ENCODE data around the gene PTPN18. TPM values are rescaled to one million over a fixed set of nuclear protein-coding genes. Genes with fewer than 3 reads are reported as not detected.
A peak's percentile ranks its signal among the peaks of the same experiment; 100 is the strongest.

The PTPN18 gene
- total and polyA plus RNA-seq, 2 donors (not counting 1 experiment from before 2014, with no cell fraction given): 91.0 to 102 TPM

DNA sequence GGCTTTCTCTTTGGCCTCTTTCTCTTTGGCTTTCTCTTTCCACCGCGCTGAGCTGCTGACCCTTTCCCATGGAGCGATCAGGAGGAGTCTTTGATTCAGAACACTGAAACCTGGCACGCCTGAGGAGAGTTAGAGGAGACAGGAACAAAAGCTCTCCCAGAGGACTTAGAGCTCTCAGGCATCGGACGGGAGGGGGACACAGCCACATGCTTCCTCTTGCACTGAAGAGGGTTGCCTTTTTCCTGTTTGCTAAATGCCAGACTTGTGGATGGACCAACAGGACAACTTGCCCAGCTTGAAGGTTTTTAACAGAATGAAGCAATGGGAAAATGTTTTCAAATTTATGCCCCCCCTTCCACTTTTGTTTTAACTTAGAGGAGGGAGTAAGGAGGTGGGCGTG lies 3.6 kb upstream of the PTPN18 start:
- no peak overlapping the region for H3K4me3 ChIP-seq (ENCODE audit: control extremely low read depth in 1 of 5, extremely low read depth in 1 of 5, insufficient read depth in 1 of 5, low read depth in 2 of 5, low read length in 4 of 5)
- DNase-seq (no peak), ATAC-seq (ENCODE audit: low read depth) (no peak)
- no peak overlapping the region for H3K27ac Mint-ChIP-seq
- peaks cover 9 to 38% of the 10 kb centered on the region in 2 donors for H3K4me1 ChIP-seq (ENCODE audit: control insufficient read depth in 2 of 2, insufficient read depth in 2 of 2, low read length in 2 of 2)
- intact Hi-C loops (cut with micrococcal nuclease): loop anchor here (10.0 kb wide), 1 partner anchor 73 kb away; no protein-coding TSS in a partner anchor
- H3K4me3 Mint-ChIP-seq: peak overlapping the region; percentile 52
- H3K79me2 ChIP-seq (ENCODE audit: control insufficient read depth, insufficient read depth, low read length): no peaks in the 10 kb centered on the region
- H3K9me3 ChIP-seq (ENCODE audit: control extremely low read depth in 1 of 3, control insufficient read depth in 2 of 3, insufficient read depth in 1 of 3, low read length in 2 of 3): no peaks in the 10 kb centered on the region
- TF ChIP-seq EZH2 (IDR thresholded peaks at IDR 0.05; ENCODE audit: borderline replicate concordance, insufficient read depth, low read depth, low read length, poor library complexity, severe bottlenecking): no peak
- TF ChIP-seq, protein P1, sequence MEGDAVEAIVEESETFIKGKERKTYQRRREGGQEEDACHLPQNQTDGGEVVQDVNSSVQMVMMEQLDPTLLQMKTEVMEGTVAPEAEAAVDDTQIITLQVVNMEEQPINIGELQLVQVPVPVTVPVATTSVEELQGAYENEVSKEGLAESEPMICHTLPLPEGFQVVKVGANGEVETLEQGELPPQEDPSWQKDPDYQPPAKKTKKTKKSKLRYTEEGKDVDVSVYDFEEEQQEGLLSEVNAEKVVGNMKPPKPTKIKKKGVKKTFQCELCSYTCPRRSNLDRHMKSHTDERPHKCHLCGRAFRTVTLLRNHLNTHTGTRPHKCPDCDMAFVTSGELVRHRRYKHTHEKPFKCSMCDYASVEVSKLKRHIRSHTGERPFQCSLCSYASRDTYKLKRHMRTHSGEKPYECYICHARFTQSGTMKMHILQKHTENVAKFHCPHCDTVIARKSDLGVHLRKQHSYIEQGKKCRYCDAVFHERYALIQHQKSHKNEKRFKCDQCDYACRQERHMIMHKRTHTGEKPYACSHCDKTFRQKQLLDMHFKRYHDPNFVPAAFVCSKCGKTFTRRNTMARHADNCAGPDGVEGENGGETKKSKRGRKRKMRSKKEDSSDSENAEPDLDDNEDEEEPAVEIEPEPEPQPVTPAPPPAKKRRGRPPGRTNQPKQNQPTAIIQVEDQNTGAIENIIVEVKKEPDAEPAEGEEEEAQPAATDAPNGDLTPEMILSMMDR (IDR thresholded peaks at IDR 0.05): no peak
- H2AFZ ChIP-seq (ENCODE audit: insufficient read depth, low read depth, low read length, poor library complexity, severe bottlenecking): no peak overlapping the region
- 10% methylated on average over 4 of the region's 7 CpGs for WGBS (ENCODE audit: insufficient coverage)
- no peak overlapping the region for H3K9ac ChIP-seq (ENCODE audit: low read length)
- H3K4me2 ChIP-seq (replicated peaks; ENCODE audit: low read depth, low read length, poor library complexity, severe bottlenecking): peak overlapping the region; percentile 2
- no peak overlapping the region for H3K27ac ChIP-seq (ENCODE audit: low read length in 2 of 2)
- peaks cover 41% of the 10 kb centered on the region for H3K4me1 Mint-ChIP-seq
- H3K27me3 ChIP-seq (replicated peaks in 1 of 4; ENCODE audit: control extremely low read depth in 1 of 4, control insufficient read depth in 3 of 4, insufficient read depth in 4 of 4, low read length in 3 of 4): peaks cover 0 to 7% (median 3%) of the 10 kb centered on the region in 4 experiments
- peaks cover 0 to 13% of the 10 kb centered on the region in 2 experiments for H3K36me3 ChIP-seq (replicated peaks in 1 of 2; ENCODE audit: control extremely low read depth in 1 of 2, control insufficient read depth in 1 of 2, extremely low read depth in 1 of 2, insufficient read depth in 2 of 2, low read length in 1 of 2)
- no peaks in the 10 kb centered on the region for H3K27me3 Mint-ChIP-seq
- H4K20me1 ChIP-seq (ENCODE audit: control insufficient read depth, insufficient read depth, low read length, poor library complexity, severe bottlenecking): no peaks in the 10 kb centered on the region
- ChIA-PET POLR2A (interaction anchor here (2.0 kb wide), 1 partner anchor 9 kb away, joined by 6 read pairs; the partner anchor contains the start of gene IMP4), CTCF (interaction anchor here (2.6 kb wide), 1 partner anchor 10 kb away, joined by 17 read pairs; the partner anchor contains the start of gene IMP4)
- H3K9me3 Mint-ChIP-seq (ENCODE audit: insufficient read depth): no peaks in the 10 kb centered on the region

- peaks cover 0 to 7% (median 3%) of the 10 kb centered on the region in 4 experiments for H3K27me3 ChIP-seq (replicated peaks in 1 of 4; ENCODE audit: control extremely low read depth in 1 of 4, control insufficient read depth in 3 of 4, insufficient read depth in 4 of 4, low read length in 3 of 4)
- H3K9me3 Mint-ChIP-seq (ENCODE audit: insufficient read depth): no peaks in the 10 kb centered on the region
- ATAC-seq (ENCODE audit: low read depth) (no peak), DNase-seq (peak; percentile 3)
- ChIA-PET POLR2A (no interaction called here), CTCF (interaction anchor here (1.7 to 4.2 kb wide), 2 partner anchors 10 to 19 kb away, joined by 5 to 31 read pairs; partner anchors contain the start of gene IMP4)
- H3K27ac Mint-ChIP-seq: no peak overlapping the region
- peaks cover 9 to 31% of the 10 kb centered on the region in 2 donors for H3K4me1 ChIP-seq (ENCODE audit: control insufficient read depth in 2 of 2, insufficient read depth in 2 of 2, low read length in 2 of 2)
- peaks cover 33% of the 10 kb centered on the region for H3K4me1 Mint-ChIP-seq
- H3K27ac ChIP-seq (ENCODE audit: low read length in 2 of 2): no peak overlapping the region
- H3K4me3 Mint-ChIP-seq: no peak overlapping the region
- H3K4me3 ChIP-seq (ENCODE audit: control extremely low read depth in 1 of 5, extremely low read depth in 1 of 5, insufficient read depth in 1 of 5, low read depth in 2 of 5, low read length in 4 of 5): no peak overlapping the region
- H3K4me2 ChIP-seq (replicated peaks; ENCODE audit: low read depth, low read length, poor library complexity, severe bottlenecking): no peak overlapping the region
- intact Hi-C loops (cut with micrococcal nuclease): loop anchor here (10.0 kb wide), 1 partner anchor 71 kb away; no protein-coding TSS in a partner anchor
- H2AFZ ChIP-seq (ENCODE audit: insufficient read depth, low read depth, low read length, poor library complexity, severe bottlenecking): no peak overlapping the region
- peaks cover 0 to under 1% of the 10 kb centered on the region in 2 experiments for H3K36me3 ChIP-seq (replicated peaks in 1 of 2; ENCODE audit: control extremely low read depth in 1 of 2, control insufficient read depth in 1 of 2, extremely low read depth in 1 of 2, insufficient read depth in 2 of 2, low read length in 1 of 2)
- over 99% methylated on average over 6 of the region's 7 CpGs for WGBS (ENCODE audit: insufficient coverage)
- no peaks in the 10 kb centered on the region for H3K9me3 ChIP-seq (ENCODE audit: control extremely low read depth in 1 of 3, control insufficient read depth in 2 of 3, insufficient read depth in 1 of 3, low read length in 2 of 3)
- H4K20me1 ChIP-seq (ENCODE audit: control insufficient read depth, insufficient read depth, low read length, poor library complexity, severe bottlenecking): no peaks in the 10 kb centered on the region
- no peaks in the 10 kb centered on the region for H3K79me2 ChIP-seq (ENCODE audit: control insufficient read depth, insufficient read depth, low read length)
- no peak overlapping the region for H3K9ac ChIP-seq (ENCODE audit: low read length)
- H3K27me3 Mint-ChIP-seq: no peaks in the 10 kb centered on the region
- TF ChIP-seq EZH2 (IDR thresholded peaks at IDR 0.05; ENCODE audit: borderline replicate concordance, insufficient read depth, low read depth, low read length, poor library complexity, severe bottlenecking): no peak
- TF ChIP-seq, protein P1 (IDR thresholded peaks at IDR 0.05): no peak
These were observed 2.3 kb upstream of the PTPN18 start for GRCh38 chr2:130353291-130354138.
